Activated B cell treated with CpG ODN at 0.5 μM for 24 hours (primary cell): ENCODE results near the gene MLLT1. TPM values are rescaled to one million over a fixed set of nuclear protein-coding genes. Genes with fewer than 3 reads are reported as not detected.

Source experiments
- ATAC-seq: fragments of 200-7000 bp; cut with Tn5 transposase; one replicate; pipeline ENCODE4 v1.10.0; 2021; ENCODE audit warnings: low read depth, mild to moderate bottlenecking, moderate library complexity
- CTCF ChIA-PET: fragments of 350-600 bp; sonication (Branson Sonifier 250); formaldehyde crosslinking; loops from one replicate; lab custom pipeline; 2021; ENCODE audit warnings: antibody characterized with exemption; lab: Charles Lee
- POLR2A ChIA-PET: fragments of 350-600 bp; sonication (Branson Sonifier 250); formaldehyde crosslinking; loops from one replicate; lab custom pipeline; 2021; ENCODE audit warnings: antibody characterized with exemption; lab: Charles Lee
- DNase-seq: peaks from one replicate; pipeline ENCODE4 v3.0.0; 2022
- H3K27ac Mint-ChIP-seq: one replicate; pipeline ENCODE4 v1.8.0; 2020; ENCODE audit warnings: mixed read lengths
- H3K27me3 Mint-ChIP-seq: one replicate; pipeline ENCODE4 v1.8.0; 2021; ENCODE audit warnings: mixed read lengths
- H3K36me3 Mint-ChIP-seq: one replicate; pipeline ENCODE4 v1.8.0; 2021; ENCODE audit warnings: low read depth, mixed read lengths
- H3K4me1 Mint-ChIP-seq: one replicate; pipeline ENCODE4 v1.8.0; 2021; ENCODE audit warnings: mixed read lengths
- H3K4me3 Mint-ChIP-seq: one replicate; pipeline ENCODE4 v1.8.0; 2020; ENCODE audit warnings: mild to moderate bottlenecking, mixed read lengths
- H3K9me3 Mint-ChIP-seq: one replicate; pipeline ENCODE4 v1.8.0; 2020; ENCODE audit warnings: mixed read lengths
- CTCF ChIP-seq: fragments of 200-600 bp; IDR thresholded peaks from one replicate; pipeline ENCODE4 v1.8.0; 2022; ENCODE audit warnings: antibody characterized with exemption, mild to moderate bottlenecking
- intact Hi-C: fragments of 100-400 bp; cut with micrococcal nuclease; formaldehyde crosslinking; loops from one replicate; pipeline ENCODE4 v1.15.1; 2024
- total RNA-seq: library from RNA; stranded (reverse); gene quantifications from 2 replicates; pipeline ENCODE4 v1.2.3, GENCODE V29; 2022

The MLLT1 gene
- total RNA-seq = 39.0 and 41.3 TPM in 2 replicates

- H3K36me3 Mint-ChIP-seq = peaks cover 20% of the 10 kb centered on the region
- POLR2A ChIA-PET = interaction anchor here (0.5 kb wide), 1 partner anchor 583 kb away, joined by 4 read pairs; no protein-coding TSS in a partner anchor
- peak; percentile 95 for ATAC-seq
Measured at GRCh38 chr19:6279931-6280591, at the start of gene MLLT1. TSS of gene MLLT1 (minus strand) at chr19:6279975. CDS start at chr19:6279784, 191 bp downstream.

GRCh38 chr19:6326815-6327214 is 47.0 kb upstream of the MLLT1 start:
- no peaks in the 10 kb centered on the region for H3K9me3 Mint-ChIP-seq
- no peaks in the 10 kb centered on the region for H3K4me1 Mint-ChIP-seq
- ATAC-seq (no peak), DNase-seq (no peak)
- TF ChIP-seq CTCF = no peak
- H3K27ac Mint-ChIP-seq = no peak overlapping the region
- intact Hi-C loops = no loop called here
- CTCF ChIA-PET = no interaction called here
- H3K36me3 Mint-ChIP-seq = no peaks in the 10 kb centered on the region
- no peak overlapping the region for H3K4me3 Mint-ChIP-seq
- peaks cover 18% of the 10 kb centered on the region for H3K27me3 Mint-ChIP-seq
- POLR2A ChIA-PET = interaction anchor here (0.6 to 0.7 kb wide), 2 partner anchors 125 to 1219 kb away, joined by 3 to 4 read pairs; no protein-coding TSS in a partner anchor

More at GRCh38 chr19:6279931-6280591, at the start of gene MLLT1:
- peak; percentile 95 for DNase-seq
- no peaks in the 10 kb centered on the region for H3K27me3 Mint-ChIP-seq
- H3K27ac Mint-ChIP-seq = peak within 1 kb of the TSS; percentile 68
- H3K9me3 Mint-ChIP-seq = no peaks in the 10 kb centered on the region
- H3K4me1 Mint-ChIP-seq = peaks cover 35% of the 10 kb centered on the region
- peak within 1 kb of the TSS; percentile 88 for H3K4me3 Mint-ChIP-seq
- intact Hi-C loops = loop anchor here (1.0 to 5.0 kb wide), 11 partner anchors 21 to 583 kb away; partner anchors contain the start of genes CLPP, GPR108 and TRIP10
- CTCF ChIA-PET = no interaction called here
- peak; percentile 36 for TF ChIP-seq CTCF

GRCh38 chr19:6325614-6326013 is 45.8 kb upstream of the MLLT1 start:
- no peak for TF ChIP-seq CTCF
- Mint-ChIP-seq H3K36me3 (no peaks in the 10 kb centered on the region), H3K27ac (no peak overlapping the region), H3K9me3 (no peaks in the 10 kb centered on the region), H3K27me3 (peaks cover 21% of the 10 kb centered on the region), H3K4me1 (no peaks in the 10 kb centered on the region), H3K4me3 (no peak overlapping the region)
- ATAC-seq (no peak), DNase-seq (no peak)
- ChIA-PET CTCF (no interaction called here), POLR2A (no interaction called here)
- intact Hi-C loops = no loop called here

GRCh38 chr19:6324757-6325156 is 45.0 kb upstream of the MLLT1 start:
- DNase-seq (no peak), ATAC-seq (no peak)
- ChIA-PET CTCF (no interaction called here), POLR2A (no interaction called here)
- H3K9me3 Mint-ChIP-seq = no peaks in the 10 kb centered on the region
- no peak overlapping the region for H3K27ac Mint-ChIP-seq
- H3K27me3 Mint-ChIP-seq = peaks cover 21% of the 10 kb centered on the region
- H3K36me3 Mint-ChIP-seq = no peaks in the 10 kb centered on the region
- no peaks in the 10 kb centered on the region for H3K4me1 Mint-ChIP-seq
- no peak overlapping the region for H3K4me3 Mint-ChIP-seq
- intact Hi-C loops = no loop called here
- no peak for TF ChIP-seq CTCF

GRCh38 chr19:6322284-6322683 is 42.5 kb upstream of the MLLT1 start:
- POLR2A ChIA-PET = no interaction called here
- peaks cover 21% of the 10 kb centered on the region for H3K27me3 Mint-ChIP-seq
- H3K9me3 Mint-ChIP-seq = no peaks in the 10 kb centered on the region
- no peak for TF ChIP-seq CTCF
- no peak overlapping the region for H3K27ac Mint-ChIP-seq
- CTCF ChIA-PET = no interaction called here
- ATAC-seq (no peak), DNase-seq (no peak)
- intact Hi-C loops = no loop called here
- no peaks in the 10 kb centered on the region for H3K36me3 Mint-ChIP-seq
- no peaks in the 10 kb centered on the region for H3K4me1 Mint-ChIP-seq
- no peak overlapping the region for H3K4me3 Mint-ChIP-seq
